Central memory CD8-positive, alpha-beta T cell (primary cell): ENCODE results near the gene NFATC1.

Experiments used
- ATAC-seq: fragments of 150-1000 bp; cut with Tn5 transposase; replicated peaks from 2 replicates; pipeline ENCODE4 v1.10.0; 2022; ENCODE audit warnings: mild to moderate bottlenecking, moderate FRiP score, moderate number of reproducible peaks; ENCODE audit not compliant: poor library complexity, severe bottlenecking; ENCODE audit errors: extremely low read depth
- DNase-seq, 2 donors: peaks; one replicate each; pipeline ENCODE4 v3.0.0; 2021; ENCODE audit warnings: low spot score in 2 of 2
- H3K27ac Mint-ChIP-seq: one replicate; pipeline ENCODE4 v1.8.0; 2022; ENCODE audit warnings: low read depth, mild to moderate bottlenecking, moderate library complexity, mixed read lengths
- H3K27me3 Mint-ChIP-seq: one replicate; pipeline ENCODE4 v1.8.0; 2022; ENCODE audit warnings: mixed read lengths
- H3K36me3 Mint-ChIP-seq: one replicate; pipeline ENCODE4 v1.8.0; 2022; ENCODE audit warnings: mild to moderate bottlenecking, moderate library complexity, mixed read lengths; ENCODE audit not compliant: insufficient read depth
- H3K4me1 Mint-ChIP-seq: one replicate; pipeline ENCODE4 v1.8.0; 2022; ENCODE audit warnings: mixed read lengths
- H3K4me3 Mint-ChIP-seq: one replicate; pipeline ENCODE4 v1.8.0; 2022; ENCODE audit warnings: mild to moderate bottlenecking, moderate library complexity, mixed read lengths
- H3K9me3 Mint-ChIP-seq: one replicate; pipeline ENCODE4 v1.8.0; 2022; ENCODE audit warnings: mixed read lengths

NFATC1 gene

GRCh38 chr18:79451237-79452125, 55.8 kb downstream of the NFATC1 start:
- Mint-ChIP-seq H3K27ac (no peak overlapping the region), H3K9me3 (no peaks in the 10 kb centered on the region), H3K36me3 (peaks cover 25% of the 10 kb centered on the region), H3K27me3 (no peaks in the 10 kb centered on the region), H3K4me1 (peaks cover 11% of the 10 kb centered on the region), H3K4me3 (no peak overlapping the region)
- DNase-seq = no peak
- ATAC-seq = no peak

GRCh38 chr18:79452190-79452990, 56.7 kb downstream of the NFATC1 start:
- no peak overlapping the region for H3K4me3 Mint-ChIP-seq
- H3K27me3 Mint-ChIP-seq = no peaks in the 10 kb centered on the region
- DNase-seq = no peak
- H3K9me3 Mint-ChIP-seq = no peaks in the 10 kb centered on the region
- peaks cover 23% of the 10 kb centered on the region for H3K36me3 Mint-ChIP-seq
- H3K27ac Mint-ChIP-seq = no peak overlapping the region
- peaks cover 10% of the 10 kb centered on the region for H3K4me1 Mint-ChIP-seq
- ATAC-seq = no peak

GRCh38 chr18:79452991-79453645, 57.4 kb downstream of the NFATC1 start:
- Mint-ChIP-seq H3K4me1 (peaks cover 5% of the 10 kb centered on the region), H3K9me3 (no peaks in the 10 kb centered on the region), H3K27ac (no peak overlapping the region), H3K27me3 (no peaks in the 10 kb centered on the region), H3K4me3 (no peak overlapping the region), H3K36me3 (peaks cover 25% of the 10 kb centered on the region)
- no peak for DNase-seq
- no peak for ATAC-seq

GRCh38 chr18:79453816-79454735, 58.3 kb downstream of the NFATC1 start:
- H3K9me3 Mint-ChIP-seq = no peaks in the 10 kb centered on the region
- H3K4me1 Mint-ChIP-seq = peaks cover 5% of the 10 kb centered on the region
- no peaks in the 10 kb centered on the region for H3K27me3 Mint-ChIP-seq
- no peak overlapping the region for H3K27ac Mint-ChIP-seq
- no peak overlapping the region for H3K4me3 Mint-ChIP-seq
- DNase-seq = no peak
- H3K36me3 Mint-ChIP-seq = peaks cover 28% of the 10 kb centered on the region
- no peak for ATAC-seq

- no peak overlapping the region for H3K4me3 Mint-ChIP-seq
- no peak for DNase-seq
- H3K4me1 Mint-ChIP-seq = no peaks in the 10 kb centered on the region
- H3K27me3 Mint-ChIP-seq = no peaks in the 10 kb centered on the region
- no peak overlapping the region for H3K27ac Mint-ChIP-seq
- no peaks in the 10 kb centered on the region for H3K9me3 Mint-ChIP-seq
- peaks cover 24% of the 10 kb centered on the region for H3K36me3 Mint-ChIP-seq
- ATAC-seq = no peak
Observed at GRCh38 chr18:79455261-79455660, 59.5 kb downstream of the NFATC1 start.

- DNase-seq (no peak), ATAC-seq (no peak)
- no peaks in the 10 kb centered on the region for H3K4me1 Mint-ChIP-seq
- peak overlapping the region; percentile 13 for H3K27ac Mint-ChIP-seq
- H3K9me3 Mint-ChIP-seq = no peaks in the 10 kb centered on the region
- H3K4me3 Mint-ChIP-seq = no peak overlapping the region
- no peaks in the 10 kb centered on the region for H3K27me3 Mint-ChIP-seq
- H3K36me3 Mint-ChIP-seq = peaks cover 21% of the 10 kb centered on the region
Observed at GRCh38 chr18:79456105-79456980, 60.6 kb downstream of the NFATC1 start.

- H3K4me1 Mint-ChIP-seq = no peaks in the 10 kb centered on the region
- no peak for DNase-seq
- peaks cover 24% of the 10 kb centered on the region for H3K36me3 Mint-ChIP-seq
- ATAC-seq = no peak
- H3K27ac Mint-ChIP-seq = no peak overlapping the region
- H3K27me3 Mint-ChIP-seq = no peaks in the 10 kb centered on the region
- no peaks in the 10 kb centered on the region for H3K9me3 Mint-ChIP-seq
- H3K4me3 Mint-ChIP-seq = no peak overlapping the region
Observed at GRCh38 chr18:79457239-79457638, 61.5 kb downstream of the NFATC1 start.

- peaks cover 22% of the 10 kb centered on the region for H3K36me3 Mint-ChIP-seq
- DNase-seq = no peak
- no peaks in the 10 kb centered on the region for H3K27me3 Mint-ChIP-seq
- no peaks in the 10 kb centered on the region for H3K9me3 Mint-ChIP-seq
- H3K27ac Mint-ChIP-seq = no peak overlapping the region
- H3K4me1 Mint-ChIP-seq = no peaks in the 10 kb centered on the region
- H3K4me3 Mint-ChIP-seq = no peak overlapping the region
- ATAC-seq = no peak
Observed at GRCh38 chr18:79457652-79458051, 61.9 kb downstream of the NFATC1 start.

- Mint-ChIP-seq H3K4me1 (no peaks in the 10 kb centered on the region), H3K27me3 (no peaks in the 10 kb centered on the region), H3K36me3 (peaks cover 22% of the 10 kb centered on the region), H3K4me3 (no peak overlapping the region), H3K9me3 (no peaks in the 10 kb centered on the region), H3K27ac (no peak overlapping the region)
- ATAC-seq (no peak), DNase-seq (no peak)
Observed at GRCh38 chr18:79458131-79458838, 62.6 kb downstream of the NFATC1 start.

- no peaks in the 10 kb centered on the region for H3K4me1 Mint-ChIP-seq
- H3K9me3 Mint-ChIP-seq = no peaks in the 10 kb centered on the region
- H3K27ac Mint-ChIP-seq = peak overlapping the region; percentile 44
- H3K27me3 Mint-ChIP-seq = no peaks in the 10 kb centered on the region
- DNase-seq = no peak
- peaks cover 21% of the 10 kb centered on the region for H3K36me3 Mint-ChIP-seq
- H3K4me3 Mint-ChIP-seq = no peak overlapping the region
- no peak for ATAC-seq
Observed at GRCh38 chr18:79458917-79459803, 63.4 kb downstream of the NFATC1 start.
